GM21723 (cell line): ENCODE measurements around the gene GALNT9.
"Not testable (repeated sequence)": the region's sequence is repeated elsewhere in the genome, so short reads cannot be mapped to it uniquely, and the experiment has no call there.

ENCODE experiments used
- ATAC-seq: cut with Tn5 transposase; IDR thresholded peaks from one replicate; pipeline ENCODE4 v1.9.1; 2021; ENCODE audit warnings: mild to moderate bottlenecking, moderate library complexity; ENCODE audit not compliant: unreplicated experiment

Gene GALNT9

GRCh38 chr12:132238488-132238854, 90.9 kb downstream of the GALNT9 start:
- ATAC-seq = no peak

- no peak for ATAC-seq
Observed at GRCh38 chr12:132237772-132238487, 91.5 kb downstream of the GALNT9 start.

GRCh38 chr12:132236930-132237771, 92.2 kb downstream of the GALNT9 start:
- no peak for ATAC-seq

GRCh38 chr12:132236129-132236929, 93.1 kb downstream of the GALNT9 start:
- ATAC-seq = no peak

GRCh38 chr12:132235116-132235820, 94.1 kb downstream of the GALNT9 start:
- ATAC-seq = no peak

- no peak for ATAC-seq
Observed at GRCh38 chr12:132230381-132230780, 99.0 kb downstream of the GALNT9 start.

GRCh38 chr12:132229926-132230325, 99.5 kb downstream of the GALNT9 start:
- ATAC-seq = no peak

GRCh38 chr12:132229193-132229760, 100.1 kb downstream of the GALNT9 start:
- no peak for ATAC-seq

GRCh38 chr12:132228476-132229192, 100.8 kb downstream of the GALNT9 start:
- ATAC-seq = no peak

GRCh38 chr12:132227782-132228475, 101.5 kb downstream of the GALNT9 start:
- ATAC-seq = no peak

GRCh38 chr12:132227118-132227517, 102.3 kb downstream of the GALNT9 start:
- ATAC-seq = no peak

- ATAC-seq = no peak
Observed at GRCh38 chr12:132226604-132227003, 102.8 kb downstream of the GALNT9 start.

- ATAC-seq = no peak
Observed at GRCh38 chr12:132225214-132225613, 104.2 kb downstream of the GALNT9 start.

GRCh38 chr12:132224484-132224883, 104.9 kb downstream of the GALNT9 start:
- no peak for ATAC-seq

GRCh38 chr12:132222808-132223173, 106.6 kb downstream of the GALNT9 start:
- ATAC-seq = no peak

GRCh38 chr12:132222096-132222807, 107.1 kb downstream of the GALNT9 start:
- ATAC-seq = no peak

- not testable (repeated sequence) for ATAC-seq
Observed at GRCh38 chr12:132219761-132220160, 109.6 kb downstream of the GALNT9 start.

- ATAC-seq = no peak
Observed at GRCh38 chr12:132219323-132219722, 110.1 kb downstream of the GALNT9 start.

- ATAC-seq = no peak
Observed at GRCh38 chr12:132218915-132219314, 110.5 kb downstream of the GALNT9 start.
